Stimulated activated CD4-positive, alpha-beta T cell treated with anti-CD3 and anti-CD28 coated beads, TNF-alpha, amount 100 ng/mL, for 24 hours (primary cell): ENCODE results near the gene MAPKAPK2.
"Not testable (repeated sequence)": the region's sequence is repeated elsewhere in the genome, so short reads cannot be mapped to it uniquely, and the experiment has no call there.

Experiments
- DNase-seq, 3 experiments: peaks; one replicate each; pipeline ENCODE4 v3.0.0-alpha.2; 2020; ENCODE audit warnings: low read depth in 3 of 3

The MAPKAPK2 gene

GRCh38 chr1:206744683-206745082, 60.0 kb downstream of the MAPKAPK2 start:
- no peak for DNase-seq

DNA sequence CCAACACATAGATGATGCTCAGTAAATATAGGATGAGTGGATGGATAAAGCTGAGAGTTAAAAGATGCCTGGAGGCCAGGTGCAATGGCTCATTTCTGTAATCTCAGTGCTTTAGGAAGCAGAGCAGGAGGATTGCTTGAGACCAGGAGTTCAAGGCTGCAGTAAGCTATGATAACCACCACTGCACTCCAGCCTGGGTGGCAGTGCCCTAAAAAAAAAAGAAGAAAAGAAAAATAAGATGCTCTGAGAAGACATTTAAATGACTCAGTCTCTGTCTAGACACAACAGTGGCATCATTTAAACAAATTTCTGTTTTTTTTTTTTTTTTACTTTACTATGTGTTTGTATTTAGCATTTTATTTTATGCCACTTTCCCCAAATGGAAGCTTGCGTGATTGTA, 60.6 kb downstream of the MAPKAPK2 start:
- no peak for DNase-seq

DNA sequence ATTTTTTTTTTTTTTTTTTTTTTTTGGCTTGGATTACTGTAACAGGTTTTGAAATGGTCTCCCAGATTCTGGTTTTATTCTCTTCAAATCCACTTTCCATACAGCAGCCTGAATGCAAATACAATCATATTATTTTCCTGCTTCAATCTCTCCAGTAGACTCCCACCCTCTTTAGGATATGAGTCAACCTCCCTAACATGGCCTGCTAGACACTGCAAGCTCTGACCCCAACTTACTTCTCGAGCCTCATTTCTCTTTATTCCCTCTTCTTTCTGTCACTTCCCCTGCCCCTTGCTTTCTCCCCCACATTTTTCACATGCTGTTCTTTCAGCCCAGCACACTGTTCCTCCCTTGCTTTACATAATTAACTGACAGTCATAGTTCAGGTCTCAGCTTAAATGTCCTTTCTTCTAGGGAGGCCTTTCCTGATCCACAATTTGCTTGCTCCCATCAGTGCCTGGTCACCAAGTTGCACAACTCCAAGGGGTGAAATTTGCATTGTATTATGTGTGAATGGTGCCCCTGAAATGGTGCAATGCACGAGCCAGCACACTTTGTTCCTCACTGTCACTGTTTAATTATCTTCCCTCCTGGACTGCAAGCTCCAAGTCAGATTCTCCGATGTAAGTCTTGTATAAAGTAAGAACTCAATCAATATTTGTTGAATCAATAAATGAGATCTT, 63.8 kb downstream of the MAPKAPK2 start:
- DNase-seq: no peak

DNA sequence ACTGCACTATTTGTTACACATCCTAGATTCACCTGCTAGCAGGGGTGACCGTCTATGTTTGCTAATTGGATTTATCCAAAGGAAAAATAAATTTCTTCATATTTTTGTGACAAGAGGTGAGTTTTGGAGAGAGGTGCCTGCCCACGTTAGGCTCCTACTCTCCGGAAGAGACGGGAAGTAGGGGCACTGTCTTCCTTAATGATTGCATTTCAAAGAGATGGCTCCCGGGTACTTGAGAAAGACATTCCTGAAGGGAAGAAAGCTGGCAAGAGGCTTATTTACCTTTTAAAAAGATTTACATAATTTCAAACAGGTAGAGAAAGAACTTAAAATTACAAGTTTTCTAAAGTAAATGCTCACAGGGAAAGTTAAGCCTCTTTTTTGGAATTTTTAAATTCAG, 67.2 kb downstream of the MAPKAPK2 start:
- no peak for DNase-seq

DNA sequence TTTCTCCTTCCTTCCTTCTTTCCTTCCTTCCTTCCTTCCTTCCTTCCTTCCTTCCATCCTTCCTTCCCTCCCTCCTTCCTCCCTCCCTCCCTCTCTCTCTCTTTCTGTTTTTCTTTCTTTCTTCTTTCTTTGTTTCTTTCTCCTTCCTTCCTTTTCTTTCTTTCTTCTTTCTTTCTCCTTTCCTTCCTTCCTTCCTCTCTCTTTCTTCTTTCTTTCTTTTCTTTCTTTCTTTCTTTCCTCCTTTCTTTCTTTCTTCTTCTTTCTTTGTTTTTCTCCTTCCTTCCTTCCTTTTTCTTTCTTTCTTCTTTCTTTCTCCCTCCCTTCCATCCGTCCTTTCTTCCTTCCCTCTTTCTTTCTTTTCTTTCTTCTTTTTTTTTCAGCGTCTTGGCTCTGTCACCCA, 67.8 kb downstream of the MAPKAPK2 start:
- DNase-seq: no peak

DNA sequence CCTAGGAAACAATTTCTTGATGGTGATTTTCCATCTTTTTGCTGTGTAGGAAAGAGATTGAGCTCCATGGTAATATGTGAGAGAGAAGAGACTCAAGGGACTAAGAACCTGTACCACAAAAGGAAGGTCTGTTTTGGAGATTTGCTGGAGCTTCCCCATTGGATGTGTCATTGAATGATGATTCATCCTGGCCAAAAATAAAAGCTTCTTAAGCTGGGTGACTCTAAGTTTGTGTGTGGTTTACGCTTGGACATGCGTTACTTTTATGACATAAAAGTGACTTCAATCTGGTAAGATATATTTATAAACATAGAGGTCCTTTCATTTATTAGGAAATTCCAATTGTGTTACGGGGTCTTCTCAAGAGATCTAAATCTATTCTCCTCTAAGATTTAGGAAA, 68.4 kb downstream of the MAPKAPK2 start:
- no peak for DNase-seq

- DNase-seq: no peak
These were observed 69.3 kb downstream of the MAPKAPK2 start for GRCh38 chr1:206754011-206754410.

DNA sequence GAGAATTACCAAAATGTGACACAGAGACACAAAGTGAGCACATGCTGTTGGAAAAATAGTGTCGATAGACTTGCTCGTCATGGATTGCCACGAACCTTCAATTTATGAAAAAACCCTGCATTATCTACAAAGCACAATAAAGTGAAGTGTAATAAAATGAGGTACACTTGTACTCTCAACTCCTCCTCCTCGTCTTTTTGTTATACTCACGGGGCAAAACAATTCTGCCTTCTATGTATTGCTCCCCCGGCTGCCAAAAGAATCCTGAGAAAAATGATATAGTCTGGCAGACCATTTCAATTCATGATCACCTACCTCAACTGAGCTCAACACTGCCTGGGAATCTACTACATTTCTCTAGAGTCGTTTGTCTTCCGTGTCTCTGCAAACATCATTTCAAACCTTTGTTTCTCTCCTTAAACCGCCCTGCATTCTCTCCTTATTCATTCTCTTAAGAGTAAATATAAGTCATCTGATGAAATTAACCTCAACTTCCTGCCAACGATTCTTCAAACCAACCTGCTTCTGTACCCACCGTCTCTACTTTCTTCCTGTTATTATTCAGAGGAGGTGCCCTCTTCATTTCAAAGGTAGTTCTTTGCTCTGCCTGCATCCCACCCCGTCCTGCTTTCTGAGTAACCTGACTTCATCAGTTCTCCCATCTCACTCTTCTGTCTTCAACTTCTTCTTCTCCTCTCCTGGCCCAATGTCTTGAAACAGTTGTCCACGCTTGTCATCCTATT, 73.0 kb downstream of the MAPKAPK2 start:
- DNase-seq: no peak

DNA sequence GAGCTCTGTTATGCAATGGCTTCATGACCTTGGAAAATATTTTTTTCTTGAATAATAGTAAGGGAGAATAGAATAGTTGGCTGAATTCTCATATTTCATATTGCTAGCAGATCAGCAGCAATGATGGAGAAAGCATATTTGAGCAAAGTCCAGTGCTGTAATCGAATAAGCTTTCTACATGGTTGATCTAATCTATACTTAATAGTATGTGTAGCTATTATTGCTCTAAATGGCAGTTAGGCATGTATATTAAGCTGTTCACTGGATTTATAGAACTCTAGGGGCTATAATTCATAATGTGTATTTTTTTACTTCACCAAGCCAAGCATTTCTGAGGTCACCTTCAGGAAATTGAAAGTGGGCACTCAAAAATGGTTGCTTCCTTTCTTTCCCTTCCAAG, 75.9 kb downstream of the MAPKAPK2 start:
- no peak for DNase-seq

DNA sequence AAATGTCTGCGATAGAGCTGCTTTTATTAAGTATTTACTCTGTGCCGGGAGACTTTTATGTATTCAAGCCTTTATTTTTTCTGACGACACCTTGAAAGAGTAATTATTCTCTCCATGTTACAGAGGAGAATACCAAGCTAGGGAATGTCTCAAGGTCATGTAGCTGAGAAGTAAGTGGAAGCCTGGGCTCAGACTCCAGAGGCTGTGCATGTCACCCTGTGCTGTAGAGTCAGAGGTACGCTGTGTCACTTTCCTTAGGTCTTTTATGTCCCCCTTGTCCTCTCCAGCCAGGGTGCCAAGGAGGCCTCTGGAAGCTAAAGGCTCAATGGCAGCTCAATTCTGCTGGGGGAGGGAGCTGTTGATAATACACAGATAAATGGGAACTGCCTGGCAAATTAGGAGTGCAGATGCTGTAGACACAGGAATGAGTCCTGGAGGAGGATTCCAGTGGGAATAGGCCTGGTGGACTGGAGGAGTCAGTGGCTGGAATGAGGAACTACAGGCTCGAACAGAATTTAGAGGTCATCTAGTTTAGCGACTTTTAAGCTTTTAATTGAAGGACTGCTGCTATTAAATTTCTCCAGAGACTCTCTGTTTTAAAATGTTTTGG, 76.6 kb downstream of the MAPKAPK2 start:
- DNase-seq: no peak

DNA sequence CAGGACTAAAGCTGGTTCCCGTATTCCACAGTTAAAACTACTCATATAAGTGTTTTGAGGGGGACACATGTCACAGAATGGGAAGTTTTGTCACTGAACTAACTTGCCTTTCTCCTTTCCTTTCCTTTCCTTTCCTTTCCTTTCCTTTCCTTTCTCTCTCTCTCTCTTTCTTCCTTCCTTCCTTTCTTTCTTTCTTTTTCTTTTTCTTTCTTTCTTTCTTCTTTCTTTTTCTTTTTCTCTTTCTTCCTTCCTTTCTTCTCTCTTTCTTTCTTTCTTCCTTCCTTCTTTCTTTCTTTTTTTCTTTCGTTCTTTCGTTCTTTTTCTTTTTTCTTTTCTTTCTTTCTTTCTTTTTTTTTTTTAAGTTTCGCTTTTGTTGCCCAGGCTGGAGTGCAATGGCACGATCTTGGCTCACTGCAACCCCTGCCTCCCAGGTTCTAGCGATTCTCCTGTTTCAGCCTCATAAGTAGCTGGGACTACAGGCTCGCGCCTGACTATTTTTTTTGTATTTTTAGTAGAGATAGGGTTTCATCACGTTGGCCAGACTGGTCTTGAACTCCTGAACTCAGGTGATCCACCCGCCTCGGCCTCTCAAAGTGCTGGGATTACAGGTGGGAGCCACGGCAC, 78.1 kb downstream of the MAPKAPK2 start:
- DNase-seq: not testable (repeated sequence)

DNA sequence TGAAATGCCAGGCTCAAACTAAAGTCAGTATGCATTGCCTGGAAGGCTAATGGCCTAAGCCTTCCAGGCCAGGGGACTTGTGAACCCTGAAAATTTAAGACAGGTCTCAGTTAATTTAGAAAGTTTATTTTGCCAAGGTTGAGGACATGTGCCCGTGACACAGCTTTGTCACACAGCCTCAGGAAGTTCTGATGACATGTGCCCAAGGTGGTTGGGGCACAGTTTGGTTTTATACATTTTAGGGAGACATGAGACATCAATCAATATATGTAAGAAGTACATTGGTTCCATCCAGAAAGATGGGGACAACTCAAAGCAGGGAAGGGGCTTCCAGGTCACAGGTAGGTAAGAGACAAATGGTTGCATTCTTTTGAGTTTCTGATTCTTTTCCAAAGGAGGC, 81.1 kb downstream of the MAPKAPK2 start:
- not testable (repeated sequence) for DNase-seq

DNA sequence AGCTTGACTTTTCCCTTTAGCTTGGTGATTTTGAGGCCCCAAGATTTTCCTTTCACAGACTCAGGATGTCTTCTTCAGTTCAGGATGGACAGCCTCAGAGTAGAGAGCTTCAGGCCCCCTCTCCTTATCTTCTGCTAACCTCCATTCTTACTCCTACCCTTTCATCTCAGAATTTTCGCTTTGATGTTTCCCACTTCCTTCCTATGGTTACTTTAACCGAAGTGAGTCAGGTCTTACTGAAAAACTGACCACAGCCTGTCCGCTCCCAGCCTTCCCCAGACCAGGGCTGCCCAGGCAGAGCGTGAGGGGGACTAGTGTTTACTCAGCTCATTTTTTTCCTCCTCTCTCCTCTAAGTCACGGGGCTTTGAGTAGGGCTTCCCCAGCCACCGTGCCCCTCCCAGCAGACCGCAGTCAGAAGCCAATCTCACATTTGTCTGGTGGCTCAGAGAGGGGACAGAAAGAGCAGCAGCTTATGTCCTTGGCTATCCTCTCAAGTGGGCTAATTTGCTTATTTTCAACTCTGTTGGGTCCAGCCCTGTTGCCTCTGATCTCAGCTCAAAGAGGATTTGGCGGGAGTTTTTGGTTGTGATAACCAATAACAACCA, 81.6 kb downstream of the MAPKAPK2 start:
- peak in 2 of 3 experiments; percentile 41 to 58 for DNase-seq

DNA sequence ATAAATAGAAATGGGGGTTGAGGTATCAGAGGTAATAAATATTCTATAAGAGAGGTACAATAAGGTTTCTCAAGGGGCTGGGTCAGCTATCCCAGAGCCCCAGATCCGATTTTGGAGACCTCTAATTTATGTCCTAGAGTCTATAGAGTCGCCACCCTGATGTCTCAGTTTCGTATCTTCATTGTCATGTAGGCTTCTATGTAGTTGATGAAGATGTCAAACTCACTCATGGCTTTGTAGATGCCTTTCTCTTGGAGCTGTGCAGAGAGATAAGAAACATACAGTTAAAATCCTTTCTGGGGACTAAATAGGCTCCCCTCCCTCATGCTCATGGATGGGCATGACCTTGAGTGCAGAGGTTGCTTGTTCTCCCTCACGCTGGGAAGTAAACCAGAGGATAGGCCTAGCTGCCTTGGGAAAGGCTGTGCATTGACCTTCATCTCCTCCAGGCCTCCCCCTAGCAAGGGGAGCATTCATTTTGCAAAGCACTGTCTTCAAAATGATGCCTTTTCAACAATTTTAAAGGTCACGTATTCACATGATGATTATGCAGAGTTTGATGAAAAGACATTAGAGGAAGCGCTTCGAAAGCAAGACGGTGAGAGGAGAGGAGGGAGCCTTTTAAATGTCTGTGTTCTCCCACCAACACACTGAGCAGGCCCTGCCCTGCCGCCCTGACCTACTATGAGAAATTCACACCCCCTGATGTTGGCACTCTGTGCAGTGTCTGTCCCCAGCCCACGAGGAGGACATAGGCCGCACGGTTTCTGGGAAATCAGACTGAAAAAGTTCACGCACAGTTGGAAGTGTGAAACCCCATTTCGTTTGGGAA, 84.0 kb downstream of the MAPKAPK2 start:
- no peak for DNase-seq

DNA sequence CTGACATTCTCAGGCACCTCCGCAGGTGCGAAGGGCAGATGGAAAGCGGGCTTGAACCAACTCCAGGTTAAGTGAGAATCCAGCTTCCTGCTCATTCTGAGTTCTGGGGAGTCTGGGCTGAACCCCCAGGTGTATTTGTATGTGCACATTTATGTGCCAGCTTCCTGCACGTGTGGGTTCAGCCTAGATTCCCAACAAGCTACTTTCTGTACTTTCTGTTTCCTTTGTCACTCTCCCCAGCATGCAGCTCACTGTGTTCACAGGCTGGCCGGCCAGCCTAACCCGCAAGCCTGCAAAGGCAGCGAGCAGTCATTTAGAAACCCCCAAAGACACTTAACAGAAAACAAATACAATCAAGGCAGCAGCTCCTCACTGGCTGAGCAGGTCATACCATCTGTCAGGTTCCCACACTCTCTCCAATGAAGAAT, 84.6 kb downstream of the MAPKAPK2 start:
- peak in 1 of 3 experiments; percentile 67 for DNase-seq

DNA sequence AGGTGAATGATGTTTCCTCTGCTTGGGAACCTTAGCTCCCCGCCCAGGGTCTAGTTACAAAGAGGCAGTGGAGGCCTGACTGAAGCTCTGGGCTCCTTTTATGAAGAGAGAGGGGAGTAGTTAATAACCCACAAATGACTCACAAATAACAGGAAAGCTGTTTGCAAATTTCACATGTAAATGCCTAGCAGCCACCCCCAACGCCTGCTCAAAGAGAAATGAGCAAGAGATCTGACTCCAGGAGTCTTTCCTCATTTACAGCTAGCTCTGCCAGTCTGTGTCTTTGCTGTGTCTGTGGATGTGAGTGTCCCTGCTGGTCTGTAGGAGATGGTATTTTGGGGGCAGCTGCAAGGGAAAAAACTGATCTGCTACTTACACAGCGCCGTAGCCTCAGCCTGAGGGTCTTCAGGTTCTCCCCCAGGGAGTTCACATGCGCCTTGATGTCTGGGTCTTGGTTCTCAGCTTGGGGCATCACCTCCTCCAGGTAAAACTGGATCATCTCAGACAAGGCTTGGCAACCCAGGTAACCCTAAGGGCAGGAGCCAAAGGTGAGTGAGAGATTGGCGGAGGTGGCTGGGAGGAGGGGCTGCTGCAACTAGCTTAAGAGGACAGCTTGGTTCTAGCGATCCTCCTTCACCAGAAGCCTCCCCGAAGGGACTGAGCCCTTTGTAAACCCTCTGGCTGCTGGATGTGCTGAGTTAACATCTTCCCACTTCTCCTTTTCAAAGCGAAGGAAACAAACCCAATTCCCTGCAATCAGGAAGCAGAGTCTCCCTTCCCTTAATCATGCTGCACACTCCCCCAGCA, 86.0 kb downstream of the MAPKAPK2 start, which contains the start of gene IL19:
TSS of gene IL19 (plus strand) at position 243 of the 807 bp plus-strand sequence. CDS start 65,890 bp downstream, outside the sequence.
- no peak for DNase-seq

DNA sequence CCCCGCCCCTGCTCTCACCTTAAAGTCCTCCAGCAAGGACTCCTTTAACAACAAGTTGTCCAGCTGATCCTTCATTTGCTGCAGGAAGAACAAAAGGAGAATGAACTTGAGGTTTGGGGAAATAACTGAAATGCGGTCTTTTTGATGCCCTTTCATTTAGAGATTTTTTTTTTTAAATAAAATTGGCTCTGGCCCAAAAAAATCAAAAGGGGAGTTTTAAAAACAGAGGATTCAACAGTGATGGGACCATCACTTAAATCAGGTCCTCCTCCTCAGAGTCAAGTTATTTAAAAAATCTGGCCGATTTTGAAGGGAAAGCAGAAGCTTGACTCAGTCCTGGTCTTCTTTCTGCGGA, 86.6 kb downstream of the MAPKAPK2 start:
- no peak for DNase-seq

- no peak for DNase-seq
These were observed 87.7 kb downstream of the MAPKAPK2 start, which contains the start of gene IL10 for GRCh38 chr1:206772243-206772937. TSS of gene IL10 (minus strand) at chr1:206772494. CDS start at chr1:206772435, 59 bp downstream.

- no peak for DNase-seq
These were observed 89.4 kb downstream of the MAPKAPK2 start for GRCh38 chr1:206774093-206774492.
